RCC 7860 (cell line): ENCODE results near the gene RPS6KA3.
"Not testable (repeated sequence)": the region's sequence is repeated elsewhere in the genome, so short reads cannot be mapped to it uniquely, and the experiment has no call there.

ENCODE experiments used
- DNase-seq: peaks from one replicate; pipeline ENCODE4 v3.0.0-alpha.2; 2015; ENCODE audit warnings: low spot score
- FAIRE-seq: peaks from 2 replicates; lab custom pipeline; 2012; peaks lifted over from hg19 to GRCh38; lab: Jason Lieb, UNC

RPS6KA3 gene

GRCh38 chrX:20149326-20149725 is 117.4 kb downstream of the RPS6KA3 start:
- FAIRE-seq = no peak
- DNase-seq = no peak

- FAIRE-seq (no peak), DNase-seq (no peak)
These were observed 119.1 kb downstream of the RPS6KA3 start for GRCh38 chrX:20147561-20147960.

- DNase-seq = peak; percentile 31
These were observed 122.2 kb downstream of the RPS6KA3 start for GRCh38 chrX:20144491-20144890.

GRCh38 chrX:20143561-20143960 is 123.1 kb downstream of the RPS6KA3 start:
- no peak for FAIRE-seq
- no peak for DNase-seq

More at GRCh38 chrX:20144491-20144890, 122.2 kb downstream of the RPS6KA3 start:
- peak; percentile 35 for FAIRE-seq

GRCh38 chrX:20143111-20143510 is 123.6 kb downstream of the RPS6KA3 start:
- no peak for DNase-seq
- FAIRE-seq = no peak

GRCh38 chrX:20141281-20142220 is 125.2 kb downstream of the RPS6KA3 start, which contains the start of gene EIF1AX:
Gene EIF1AX, minus strand, starts transcription at chrX:20141838. Its CDS starts 198 bp downstream, at chrX:20141640.
- FAIRE-seq = peak; percentile 96
- peak; percentile 90 for DNase-seq

- FAIRE-seq (no peak), DNase-seq (no peak)
These were observed 126.3 kb downstream of the RPS6KA3 start for GRCh38 chrX:20140420-20140819.

- no peak for FAIRE-seq
- DNase-seq = no peak
These were observed 126.7 kb downstream of the RPS6KA3 start for GRCh38 chrX:20139966-20140365.

- DNase-seq (no peak), FAIRE-seq (no peak)
These were observed 130.8 kb downstream of the RPS6KA3 start for GRCh38 chrX:20135944-20136343.

- no peak for FAIRE-seq
These were observed 134.0 kb downstream of the RPS6KA3 start for GRCh38 chrX:20132666-20133065.

GRCh38 chrX:20130357-20130756 is 136.4 kb downstream of the RPS6KA3 start:
- no peak for FAIRE-seq
- DNase-seq = no peak

More at GRCh38 chrX:20132666-20133065, 134.0 kb downstream of the RPS6KA3 start:
- DNase-seq = no peak

GRCh38 chrX:20129547-20129946 is 137.2 kb downstream of the RPS6KA3 start:
- no peak for DNase-seq
- no peak for FAIRE-seq

- DNase-seq = no peak
- no peak for FAIRE-seq
These were observed 138.0 kb downstream of the RPS6KA3 start for GRCh38 chrX:20128670-20129069.

GRCh38 chrX:20127440-20127839 is 139.3 kb downstream of the RPS6KA3 start:
- peak; percentile 99 for FAIRE-seq
- not testable (repeated sequence) for DNase-seq

GRCh38 chrX:20126833-20127232 is 139.9 kb downstream of the RPS6KA3 start:
- DNase-seq, FAIRE-seq: not testable (repeated sequence)

GRCh38 chrX:20124964-20125363 is 141.7 kb downstream of the RPS6KA3 start:
- FAIRE-seq = no peak
- DNase-seq = no peak

- FAIRE-seq (no peak), DNase-seq (no peak)
These were observed 148.5 kb downstream of the RPS6KA3 start for GRCh38 chrX:20118065-20118824.

GRCh38 chrX:20116577-20117240 is 150.0 kb downstream of the RPS6KA3 start, which contains the start of gene MAP7D2:
Gene MAP7D2, minus strand, starts transcription at chrX:20116907. Its CDS starts 28 bp downstream, at chrX:20116879.
- no peak for DNase-seq
- no peak for FAIRE-seq

- FAIRE-seq (no peak), DNase-seq (no peak)
These were observed 150.6 kb downstream of the RPS6KA3 start for GRCh38 chrX:20116087-20116576.

- DNase-seq = no peak
These were observed 154.5 kb downstream of the RPS6KA3 start for GRCh38 chrX:20112022-20112774.

More at GRCh38 chrX:20112022-20112774, 154.5 kb downstream of the RPS6KA3 start:
- no peak for FAIRE-seq
